HG02938 (cell line): ENCODE data around the gene FAM124A.
A peak's percentile ranks its signal among the peaks of the same experiment; 100 is the strongest.

Source experiments
- ATAC-seq: cut with Tn5 transposase; IDR thresholded peaks from one replicate; pipeline ENCODE4 v1.9.1; 2021; ENCODE audit warnings: mild to moderate bottlenecking, moderate library complexity; ENCODE audit not compliant: unreplicated experiment

Gene FAM124A

GRCh38 chr13:51303063-51303552, 80.9 kb downstream of the FAM124A start:
- ATAC-seq, result no peak

- no peak for ATAC-seq
Measured at GRCh38 chr13:51303882-51304281, 81.7 kb downstream of the FAM124A start.

GRCh38 chr13:51305271-51305967, 83.2 kb downstream of the FAM124A start:
- ATAC-seq, result no peak

GRCh38 chr13:51308781-51309180, 86.6 kb downstream of the FAM124A start:
- ATAC-seq, result no peak

- no peak for ATAC-seq
Measured at GRCh38 chr13:51311231-51311630, 89.0 kb downstream of the FAM124A start.

GRCh38 chr13:51311957-51312520, 89.8 kb downstream of the FAM124A start:
- ATAC-seq, result no peak

- no peak for ATAC-seq
Measured at GRCh38 chr13:51313619-51314018, 91.4 kb downstream of the FAM124A start.

GRCh38 chr13:51317262-51317661, 95.1 kb downstream of the FAM124A start:
- ATAC-seq, result no peak

- ATAC-seq, result no peak
Measured at GRCh38 chr13:51318015-51318414, 95.8 kb downstream of the FAM124A start.

GRCh38 chr13:51318876-51319275, 96.7 kb downstream of the FAM124A start:
- no peak for ATAC-seq

GRCh38 chr13:51321836-51322235, 99.6 kb downstream of the FAM124A start:
- no peak for ATAC-seq

- ATAC-seq, result no peak
Measured at GRCh38 chr13:51322826-51323225, 100.6 kb downstream of the FAM124A start.

GRCh38 chr13:51323824-51324511, 101.8 kb downstream of the FAM124A start:
- ATAC-seq, result no peak

- no peak for ATAC-seq
Measured at GRCh38 chr13:51324714-51325420, 102.7 kb downstream of the FAM124A start.

GRCh38 chr13:51325837-51326236, 103.6 kb downstream of the FAM124A start:
- ATAC-seq, result no peak

GRCh38 chr13:51326777-51327176, 104.6 kb downstream of the FAM124A start:
- ATAC-seq, result no peak

GRCh38 chr13:51327961-51328360, 105.8 kb downstream of the FAM124A start:
- no peak for ATAC-seq

GRCh38 chr13:51328488-51328887, 106.3 kb downstream of the FAM124A start:
- ATAC-seq, result no peak

GRCh38 chr13:51329606-51330005, 107.4 kb downstream of the FAM124A start:
- no peak for ATAC-seq

- peak; percentile 42 for ATAC-seq
Measured at GRCh38 chr13:51330791-51331190, 108.6 kb downstream of the FAM124A start.

GRCh38 chr13:51331354-51331861, 109.2 kb downstream of the FAM124A start:
- peak; percentile 41 for ATAC-seq
